IgD-negative memory B cell (primary cell): Measurements from ENCODE around the gene DCBLD1. TPM values are rescaled to one million over a fixed set of nuclear protein-coding genes. Genes with fewer than 3 reads are reported as not detected.
"Not testable (repeated sequence)": the region's sequence is repeated elsewhere in the genome, so short reads cannot be mapped to it uniquely, and the experiment has no call there.

Experiments used
- H3K27ac Mint-ChIP-seq, 3 donors: one replicate each; pipeline ENCODE4 v1.8.0; 2020 to 2022; ENCODE audit warnings: mild to moderate bottlenecking in 3 of 3, mixed read lengths in 3 of 3, moderate library complexity in 1 of 3
- H3K27me3 Mint-ChIP-seq: one replicate; pipeline ENCODE4 v1.8.0; 2021; ENCODE audit warnings: mixed read lengths
- H3K36me3 Mint-ChIP-seq: one replicate; pipeline ENCODE4 v1.8.0; 2020; ENCODE audit warnings: mild to moderate bottlenecking, mixed read lengths
- H3K4me1 Mint-ChIP-seq, 3 donors: one replicate each; pipeline ENCODE4 v1.8.0; 2020 to 2022; ENCODE audit warnings: mixed read lengths in 3 of 3, mild to moderate bottlenecking in 1 of 3
- H3K4me3 Mint-ChIP-seq, 4 donors: one replicate each; pipeline ENCODE4 v1.8.0; 2020 to 2022; ENCODE audit warnings: mild to moderate bottlenecking in 4 of 4, mixed read lengths in 4 of 4, moderate library complexity in 3 of 4
- H3K9me3 Mint-ChIP-seq, 3 donors: one replicate each; pipeline ENCODE4 v1.8.0; 2020 to 2021; ENCODE audit warnings: mixed read lengths in 3 of 3, mild to moderate bottlenecking in 1 of 3
- polyA plus RNA-seq: library from polyadenylated mRNA; unstranded; fragments of 300-500 nt; fragmentation: Illumina TruSeq; gene quantifications from one replicate; pipeline ENCODE4 v1.2.3, GENCODE V29; 2021

The DCBLD1 gene
- 0.60 TPM for polyA plus RNA-seq

- H3K36me3 Mint-ChIP-seq: no peaks in the 10 kb centered on the region
- H3K9me3 Mint-ChIP-seq: no peaks in the 10 kb centered on the region
- peaks cover 36% of the 10 kb centered on the region for H3K27me3 Mint-ChIP-seq
- peak within 1 kb of the TSS; percentile 84 to 94 (median 88) for H3K4me3 Mint-ChIP-seq
- H3K27ac Mint-ChIP-seq: peak within 1 kb of the TSS in 2 of 3 donors; percentile 2 to 51
- peaks cover 5 to 15% (median 8%) of the 10 kb centered on the region in 3 donors for H3K4me1 Mint-ChIP-seq
Measured at GRCh38 chr6:117482240-117483003, at the start of gene DCBLD1. Gene DCBLD1, plus strand, starts transcription at chr6:117482674. Its CDS starts 108 bp downstream, at chr6:117482782.

GRCh38 chr6:117440706-117441525, 41.6 kb upstream of the DCBLD1 start:
- peaks cover 3% of the 10 kb centered on the region for H3K36me3 Mint-ChIP-seq
- H3K4me3 Mint-ChIP-seq: no peak overlapping the region
- no peak overlapping the region for H3K27ac Mint-ChIP-seq
- H3K9me3 Mint-ChIP-seq: peaks cover 0 to 3% (median 0%) of the 10 kb centered on the region in 3 donors
- no peaks in the 10 kb centered on the region for H3K4me1 Mint-ChIP-seq
- H3K27me3 Mint-ChIP-seq: peaks cover 9% of the 10 kb centered on the region

DNA sequence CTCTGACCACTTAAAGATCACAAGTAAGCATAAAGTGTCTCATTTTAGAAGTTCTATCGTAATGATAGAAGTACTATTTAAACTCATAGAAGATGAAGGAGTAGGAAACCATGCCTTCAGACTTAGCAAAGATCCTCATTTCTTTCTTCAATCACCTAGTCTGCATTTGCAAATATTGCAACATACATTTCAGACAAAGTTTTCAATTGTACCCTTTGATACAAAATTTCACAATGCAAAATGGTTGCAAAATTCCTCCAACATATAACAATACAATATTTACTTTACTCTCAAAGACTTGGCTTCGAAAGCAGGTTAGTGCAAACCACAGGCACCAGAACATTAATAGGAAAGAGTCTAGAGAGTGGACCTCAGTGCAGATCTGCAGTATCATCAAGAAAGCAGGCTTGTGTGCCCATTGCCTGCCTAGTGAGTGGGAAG, 40.6 kb upstream of the DCBLD1 start:
- peaks cover 3% of the 10 kb centered on the region for H3K36me3 Mint-ChIP-seq
- H3K27me3 Mint-ChIP-seq: peaks cover 9% of the 10 kb centered on the region
- H3K4me1 Mint-ChIP-seq: no peaks in the 10 kb centered on the region

GRCh38 chr6:117442313-117442712, 40.2 kb upstream of the DCBLD1 start:
- H3K4me1 Mint-ChIP-seq, H3K9me3 Mint-ChIP-seq: not testable (repeated sequence)
- H3K27me3 Mint-ChIP-seq: peaks cover 11% of the 10 kb centered on the region

More for the DNA sequence above, 40.6 kb upstream of the DCBLD1 start:
- Mint-ChIP-seq H3K9me3 (peaks cover 0 to 3% (median 0%) of the 10 kb centered on the region in 3 donors), H3K27ac (no peak overlapping the region), H3K4me3 (no peak overlapping the region)

DNA sequence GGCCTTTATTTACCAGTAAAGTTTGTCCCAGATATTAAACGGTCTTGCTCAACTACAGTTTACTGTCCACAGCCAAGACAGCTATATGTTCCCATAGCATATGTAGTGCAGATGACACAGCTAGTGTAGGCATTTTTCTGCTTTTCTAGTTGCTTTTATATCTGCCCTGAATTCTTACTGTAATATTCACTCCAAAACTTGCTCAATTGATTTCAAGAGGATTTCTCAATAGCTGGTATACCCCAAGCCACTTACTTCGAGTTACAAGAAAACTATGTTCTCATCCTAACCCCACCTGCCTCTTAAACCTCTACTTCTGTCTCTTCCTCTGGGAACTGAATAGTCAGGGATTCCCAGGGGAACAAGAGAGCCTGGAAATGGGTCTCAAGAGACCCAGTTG, 37.9 kb upstream of the DCBLD1 start:
- Mint-ChIP-seq H3K27me3 (peaks cover 14% of the 10 kb centered on the region), H3K36me3 (peaks cover 3% of the 10 kb centered on the region), H3K9me3 (peaks cover 0 to 3% (median 0%) of the 10 kb centered on the region in 3 donors), H3K4me1 (no peaks in the 10 kb centered on the region), H3K4me3 (no peak overlapping the region), H3K27ac (peak overlapping the region in 1 of 3 donors; percentile 7)

More at GRCh38 chr6:117442313-117442712, 40.2 kb upstream of the DCBLD1 start:
- H3K4me3 Mint-ChIP-seq, H3K27ac Mint-ChIP-seq, H3K36me3 Mint-ChIP-seq: not testable (repeated sequence)

DNA sequence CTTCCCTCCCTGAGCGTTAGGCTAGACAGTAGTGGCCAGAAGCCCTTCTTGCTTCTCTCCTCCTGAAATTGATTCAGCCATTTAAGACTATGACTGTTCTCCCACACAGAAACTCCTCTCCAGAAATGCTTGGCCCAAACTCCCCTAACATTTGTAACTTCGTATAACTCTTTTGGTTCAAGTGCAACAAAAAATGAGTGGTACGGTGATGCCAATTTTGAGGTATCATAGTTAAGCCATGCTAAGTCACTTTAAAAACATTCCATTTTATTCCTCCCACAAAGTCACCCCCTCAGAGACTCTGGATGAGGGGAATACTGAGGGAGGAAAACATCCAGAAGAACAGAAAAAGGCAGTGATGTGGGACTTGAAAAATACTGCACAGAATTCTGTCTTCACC, 35.6 kb upstream of the DCBLD1 start:
- H3K27me3 Mint-ChIP-seq: peaks cover 14% of the 10 kb centered on the region

DNA sequence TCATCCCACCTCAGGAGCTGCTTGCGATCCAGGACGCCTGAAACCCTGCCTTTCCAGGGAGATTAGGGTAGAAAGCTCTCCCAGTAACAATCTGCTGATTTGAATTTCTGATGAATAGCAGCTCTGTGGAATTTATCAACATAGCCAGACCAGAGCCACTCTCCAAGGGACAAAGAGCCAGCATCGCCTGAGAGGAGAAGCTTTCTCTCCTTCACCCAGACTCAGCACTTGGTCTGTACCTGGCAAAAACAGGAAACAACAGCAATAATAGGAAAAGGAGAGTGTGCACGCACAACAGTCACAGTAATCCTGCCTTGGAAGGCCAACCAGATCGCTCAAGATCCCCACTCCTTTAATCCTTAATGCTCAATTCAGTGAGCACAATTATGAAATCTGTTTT, 34.5 kb upstream of the DCBLD1 start:
- Mint-ChIP-seq H3K27ac (no peak overlapping the region), H3K4me1 (peaks cover 0 to 2% (median 0%) of the 10 kb centered on the region in 3 donors), H3K36me3 (peaks cover 1% of the 10 kb centered on the region), H3K4me3 (no peak overlapping the region), H3K27me3 (peaks cover 14% of the 10 kb centered on the region), H3K9me3 (no peaks in the 10 kb centered on the region)

More for the DNA sequence above, 35.6 kb upstream of the DCBLD1 start:
- Mint-ChIP-seq H3K4me3 (no peak overlapping the region), H3K27ac (no peak overlapping the region), H3K9me3 (peaks cover 0 to 3% (median 0%) of the 10 kb centered on the region in 3 donors), H3K4me1 (peaks cover 0 to 2% (median 0%) of the 10 kb centered on the region in 3 donors), H3K36me3 (peaks cover 1% of the 10 kb centered on the region)

DNA sequence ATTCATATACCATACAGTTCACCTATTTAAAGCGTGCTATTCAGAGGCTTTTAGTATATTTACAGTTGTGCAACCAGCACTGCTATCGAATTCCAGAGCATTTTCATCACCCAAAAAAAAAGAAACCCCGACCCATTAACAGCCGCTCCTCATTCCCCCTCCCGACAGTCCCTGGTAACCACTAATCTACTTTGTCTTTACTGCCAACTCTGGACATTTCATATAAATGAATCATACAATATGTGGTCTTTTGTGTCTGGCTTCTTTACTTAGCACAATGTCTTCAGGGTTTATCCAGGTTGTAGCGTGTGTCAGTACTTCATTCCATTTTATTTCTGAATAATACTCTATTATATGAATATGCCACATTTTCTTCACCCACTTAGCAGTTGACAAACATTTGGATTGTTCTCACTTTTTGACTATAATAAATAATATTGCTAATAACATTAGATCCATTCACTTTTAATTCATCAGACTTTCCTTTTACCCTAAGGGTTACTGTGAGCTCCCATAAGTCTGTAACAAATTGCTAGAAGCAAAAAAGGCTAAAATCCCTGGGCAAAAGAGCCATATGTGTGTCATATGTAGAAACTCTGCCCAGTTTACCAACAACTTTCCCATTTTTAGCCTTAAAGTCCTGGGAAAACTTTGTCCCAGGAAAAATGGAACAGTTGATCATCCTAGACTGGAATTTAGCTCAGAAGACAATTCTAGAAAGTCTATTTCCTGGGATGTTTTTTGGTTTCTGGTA, 33.6 kb upstream of the DCBLD1 start:
- Mint-ChIP-seq H3K27me3 (peaks cover 18% of the 10 kb centered on the region), H3K27ac (peak overlapping the region in 1 of 3 donors; percentile 14), H3K36me3 (peaks cover 1% of the 10 kb centered on the region), H3K9me3 (no peaks in the 10 kb centered on the region), H3K4me1 (peaks cover 0 to 2% (median 0%) of the 10 kb centered on the region in 3 donors), H3K4me3 (no peak overlapping the region)

GRCh38 chr6:117449549-117450439, 32.7 kb upstream of the DCBLD1 start:
- no peak overlapping the region for H3K4me3 Mint-ChIP-seq
- peaks cover 0 to 2% (median 0%) of the 10 kb centered on the region in 3 donors for H3K4me1 Mint-ChIP-seq
- no peak overlapping the region for H3K27ac Mint-ChIP-seq
- H3K27me3 Mint-ChIP-seq: peaks cover 21% of the 10 kb centered on the region
- no peaks in the 10 kb centered on the region for H3K9me3 Mint-ChIP-seq
- H3K36me3 Mint-ChIP-seq: peaks cover 1% of the 10 kb centered on the region

GRCh38 chr6:117451671-117452070, 30.8 kb upstream of the DCBLD1 start:
- no peak overlapping the region for H3K27ac Mint-ChIP-seq
- H3K36me3 Mint-ChIP-seq: no peaks in the 10 kb centered on the region
- H3K4me3 Mint-ChIP-seq: no peak overlapping the region
- H3K4me1 Mint-ChIP-seq: peaks cover 0 to 2% (median 0%) of the 10 kb centered on the region in 3 donors
- H3K9me3 Mint-ChIP-seq: no peaks in the 10 kb centered on the region
- H3K27me3 Mint-ChIP-seq: peaks cover 13% of the 10 kb centered on the region

DNA sequence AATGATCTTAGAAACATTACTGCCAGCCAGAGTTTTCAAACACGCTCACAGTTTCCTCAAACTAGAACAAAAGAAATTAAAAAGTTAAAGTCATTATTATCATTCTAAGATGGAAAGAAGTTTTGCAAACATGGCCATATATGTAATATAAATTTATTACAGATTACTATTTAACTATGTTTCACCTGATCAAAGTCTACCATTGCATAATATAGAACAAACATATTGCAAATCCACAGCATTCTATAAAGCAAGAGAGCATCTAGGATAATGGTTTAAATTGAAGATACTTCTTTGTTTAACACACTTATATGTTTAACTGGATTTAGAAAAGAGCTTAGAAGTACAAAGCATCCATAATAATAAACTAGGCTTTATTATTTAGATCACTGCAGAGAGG, 26.2 kb upstream of the DCBLD1 start:
- H3K27ac Mint-ChIP-seq: no peak overlapping the region

DNA sequence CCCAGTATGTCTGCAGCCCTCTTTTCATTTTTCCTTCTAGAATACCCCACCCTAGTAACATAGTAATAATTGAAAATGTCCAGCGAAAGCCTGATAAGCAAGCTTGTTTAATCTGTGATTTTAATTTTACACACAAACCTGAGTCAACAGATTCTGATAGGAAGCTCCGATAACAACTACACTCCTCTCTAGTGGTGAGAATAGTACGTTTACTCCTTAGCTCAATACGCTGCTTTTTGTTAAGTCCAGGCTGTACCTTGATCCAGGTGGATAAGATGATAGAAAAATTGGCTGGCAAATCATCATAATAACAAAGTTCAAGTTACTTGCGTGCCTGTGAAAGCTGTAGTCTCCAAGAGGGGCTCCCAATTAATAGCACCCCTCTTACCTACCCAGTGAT, 25.5 kb upstream of the DCBLD1 start:
- H3K4me3 Mint-ChIP-seq: no peak overlapping the region
- H3K27me3 Mint-ChIP-seq: peaks cover 11% of the 10 kb centered on the region
- no peak overlapping the region for H3K27ac Mint-ChIP-seq
- no peaks in the 10 kb centered on the region for H3K36me3 Mint-ChIP-seq
- H3K9me3 Mint-ChIP-seq: no peaks in the 10 kb centered on the region
- H3K4me1 Mint-ChIP-seq: no peaks in the 10 kb centered on the region

More for the DNA sequence above, 26.2 kb upstream of the DCBLD1 start:
- H3K36me3 Mint-ChIP-seq: no peaks in the 10 kb centered on the region
- peaks cover 11% of the 10 kb centered on the region for H3K27me3 Mint-ChIP-seq
- no peak overlapping the region for H3K4me3 Mint-ChIP-seq
- H3K9me3 Mint-ChIP-seq: no peaks in the 10 kb centered on the region
- H3K4me1 Mint-ChIP-seq: no peaks in the 10 kb centered on the region

- H3K9me3 Mint-ChIP-seq: no peaks in the 10 kb centered on the region
- H3K4me1 Mint-ChIP-seq: no peaks in the 10 kb centered on the region
- no peaks in the 10 kb centered on the region for H3K36me3 Mint-ChIP-seq
- H3K4me3 Mint-ChIP-seq: no peak overlapping the region
- H3K27me3 Mint-ChIP-seq: peaks cover 4% of the 10 kb centered on the region
- H3K27ac Mint-ChIP-seq: no peak overlapping the region
Measured at GRCh38 chr6:117459204-117459944, 23.1 kb upstream of the DCBLD1 start.
